ENCODE results near the gene INMT. TPM values are rescaled to one million over a fixed set of nuclear protein-coding genes. Genes with fewer than 3 reads are reported as not detected.

The INMT gene
- total and polyA plus RNA-seq, 2 donors (not counting 1 experiment from before 2014, with no cell fraction given) = 0.15 TPM; not detected in 1

GRCh38 chr7:30785786-30786185, 33.9 kb downstream of the INMT start:
- Histone ChIP-seq H2AFZ (ENCODE audit: insufficient read depth, low read depth, low read length, poor library complexity, severe bottlenecking) (no peak overlapping the region), H3K27ac (ENCODE audit: low read length in 2 of 2) (no peak overlapping the region), H3K4me2 (replicated peaks; ENCODE audit: low read depth, low read length, poor library complexity, severe bottlenecking) (no peak overlapping the region), H3K4me3 (ENCODE audit: control extremely low read depth in 1 of 5, extremely low read depth in 1 of 5, insufficient read depth in 1 of 5, low read depth in 2 of 5, low read length in 4 of 5) (no peak overlapping the region), H3K9ac (ENCODE audit: low read length) (no peak overlapping the region), H3K27me3 (replicated peaks in 1 of 4; ENCODE audit: control extremely low read depth in 1 of 4, control insufficient read depth in 3 of 4, insufficient read depth in 4 of 4, low read length in 3 of 4) (no peaks in the 10 kb centered on the region), H3K9me3 (ENCODE audit: control extremely low read depth in 1 of 3, control insufficient read depth in 2 of 3, insufficient read depth in 1 of 3, low read length in 2 of 3) (no peaks in the 10 kb centered on the region), H3K79me2 (ENCODE audit: control insufficient read depth, insufficient read depth, low read length) (no peaks in the 10 kb centered on the region), H3K36me3 (replicated peaks in 1 of 2; ENCODE audit: control extremely low read depth in 1 of 2, control insufficient read depth in 1 of 2, extremely low read depth in 1 of 2, insufficient read depth in 2 of 2, low read length in 1 of 2) (no peaks in the 10 kb centered on the region), H3K4me1 (ENCODE audit: control insufficient read depth in 2 of 2, insufficient read depth in 2 of 2, low read length in 2 of 2) (no peaks in the 10 kb centered on the region), H4K20me1 (ENCODE audit: control insufficient read depth, insufficient read depth, low read length, poor library complexity, severe bottlenecking) (no peaks in the 10 kb centered on the region)
- ATAC-seq (ENCODE audit: low read depth) (no peak), DNase-seq (no peak)
- 94% methylated on average over 9 of the region's 9 CpGs for WGBS (ENCODE audit: insufficient coverage)
- H3K27me3 Mint-ChIP-seq = no peaks in the 10 kb centered on the region
- TF ChIP-seq, protein P1, sequence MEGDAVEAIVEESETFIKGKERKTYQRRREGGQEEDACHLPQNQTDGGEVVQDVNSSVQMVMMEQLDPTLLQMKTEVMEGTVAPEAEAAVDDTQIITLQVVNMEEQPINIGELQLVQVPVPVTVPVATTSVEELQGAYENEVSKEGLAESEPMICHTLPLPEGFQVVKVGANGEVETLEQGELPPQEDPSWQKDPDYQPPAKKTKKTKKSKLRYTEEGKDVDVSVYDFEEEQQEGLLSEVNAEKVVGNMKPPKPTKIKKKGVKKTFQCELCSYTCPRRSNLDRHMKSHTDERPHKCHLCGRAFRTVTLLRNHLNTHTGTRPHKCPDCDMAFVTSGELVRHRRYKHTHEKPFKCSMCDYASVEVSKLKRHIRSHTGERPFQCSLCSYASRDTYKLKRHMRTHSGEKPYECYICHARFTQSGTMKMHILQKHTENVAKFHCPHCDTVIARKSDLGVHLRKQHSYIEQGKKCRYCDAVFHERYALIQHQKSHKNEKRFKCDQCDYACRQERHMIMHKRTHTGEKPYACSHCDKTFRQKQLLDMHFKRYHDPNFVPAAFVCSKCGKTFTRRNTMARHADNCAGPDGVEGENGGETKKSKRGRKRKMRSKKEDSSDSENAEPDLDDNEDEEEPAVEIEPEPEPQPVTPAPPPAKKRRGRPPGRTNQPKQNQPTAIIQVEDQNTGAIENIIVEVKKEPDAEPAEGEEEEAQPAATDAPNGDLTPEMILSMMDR (IDR thresholded peaks at IDR 0.05) = no peak
- TF ChIP-seq EZH2 (IDR thresholded peaks at IDR 0.05; ENCODE audit: borderline replicate concordance, insufficient read depth, low read depth, low read length, poor library complexity, severe bottlenecking) = no peak
- ChIA-PET CTCF (no interaction called here), POLR2A (no interaction called here)
- no peak overlapping the region for H3K4me3 Mint-ChIP-seq
- no peaks in the 10 kb centered on the region for H3K9me3 Mint-ChIP-seq (ENCODE audit: insufficient read depth)
- H3K27ac Mint-ChIP-seq = no peak overlapping the region
- intact Hi-C loops (cut with micrococcal nuclease) = no loop called here
- no peaks in the 10 kb centered on the region for H3K4me1 Mint-ChIP-seq

DNA sequence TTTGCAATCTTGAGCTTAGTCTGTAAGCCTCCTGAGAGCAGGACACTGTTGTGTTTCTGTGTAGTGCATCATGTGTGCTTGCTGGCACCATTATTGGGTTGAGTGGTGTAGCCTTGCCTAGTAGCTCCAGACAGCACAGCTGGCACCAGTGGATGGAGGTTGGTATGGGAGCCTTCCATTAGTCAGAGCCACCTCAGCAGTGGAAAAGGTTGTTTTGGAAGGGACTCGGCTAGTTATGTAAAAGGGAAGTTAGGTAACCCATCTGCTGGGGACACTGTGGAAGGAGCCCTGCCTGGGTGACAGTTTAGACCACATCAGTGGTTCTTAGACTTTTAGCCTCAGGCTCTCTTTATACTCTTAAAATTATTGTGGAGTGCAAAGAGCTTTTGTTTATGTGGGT, 35.6 kb downstream of the INMT start:
- Mint-ChIP-seq H3K9me3 (ENCODE audit: insufficient read depth) (no peaks in the 10 kb centered on the region), H3K27ac (no peak overlapping the region), H3K27me3 (no peaks in the 10 kb centered on the region), H3K4me3 (no peak overlapping the region), H3K4me1 (no peaks in the 10 kb centered on the region)
- Histone ChIP-seq H3K9me3 (ENCODE audit: control extremely low read depth in 1 of 3, control insufficient read depth in 2 of 3, insufficient read depth in 1 of 3, low read length in 2 of 3) (no peaks in the 10 kb centered on the region), H3K27me3 (replicated peaks in 1 of 4; ENCODE audit: control extremely low read depth in 1 of 4, control insufficient read depth in 3 of 4, insufficient read depth in 4 of 4, low read length in 3 of 4) (no peaks in the 10 kb centered on the region), H4K20me1 (ENCODE audit: control insufficient read depth, insufficient read depth, low read length, poor library complexity, severe bottlenecking) (no peaks in the 10 kb centered on the region), H3K79me2 (ENCODE audit: control insufficient read depth, insufficient read depth, low read length) (no peaks in the 10 kb centered on the region), H3K9ac (ENCODE audit: low read length) (no peak overlapping the region), H3K4me1 (ENCODE audit: control insufficient read depth in 2 of 2, insufficient read depth in 2 of 2, low read length in 2 of 2) (no peaks in the 10 kb centered on the region), H3K4me3 (ENCODE audit: control extremely low read depth in 1 of 5, extremely low read depth in 1 of 5, insufficient read depth in 1 of 5, low read depth in 2 of 5, low read length in 4 of 5) (no peak overlapping the region), H3K4me2 (replicated peaks; ENCODE audit: low read depth, low read length, poor library complexity, severe bottlenecking) (no peak overlapping the region), H3K36me3 (replicated peaks in 1 of 2; ENCODE audit: control extremely low read depth in 1 of 2, control insufficient read depth in 1 of 2, extremely low read depth in 1 of 2, insufficient read depth in 2 of 2, low read length in 1 of 2) (no peaks in the 10 kb centered on the region), H3K27ac (ENCODE audit: low read length in 2 of 2) (no peak overlapping the region), H2AFZ (ENCODE audit: insufficient read depth, low read depth, low read length, poor library complexity, severe bottlenecking) (no peak overlapping the region)
- WGBS (ENCODE audit: insufficient coverage) = 10% methylated on average over 1 of the region's 1 CpG
- DNase-seq = no peak
- ATAC-seq (ENCODE audit: low read depth) = no peak
- no peak for TF ChIP-seq EZH2 (IDR thresholded peaks at IDR 0.05; ENCODE audit: borderline replicate concordance, insufficient read depth, low read depth, low read length, poor library complexity, severe bottlenecking)
- TF ChIP-seq, protein P1 (IDR thresholded peaks at IDR 0.05) = no peak
- CTCF ChIA-PET = no interaction called here
- POLR2A ChIA-PET = no interaction called here
- intact Hi-C loops (cut with micrococcal nuclease) = no loop called here
